ENCODE results near the gene HNRNPD. TPM values are rescaled to one million over a fixed set of nuclear protein-coding genes. Genes with fewer than 3 reads are reported as not detected.

HNRNPD gene
- total and polyA plus RNA-seq, 2 donors (not counting 3 experiments of a cell fraction or from before 2014, with no cell fraction given), result 91.3 to 363 TPM

DNA sequence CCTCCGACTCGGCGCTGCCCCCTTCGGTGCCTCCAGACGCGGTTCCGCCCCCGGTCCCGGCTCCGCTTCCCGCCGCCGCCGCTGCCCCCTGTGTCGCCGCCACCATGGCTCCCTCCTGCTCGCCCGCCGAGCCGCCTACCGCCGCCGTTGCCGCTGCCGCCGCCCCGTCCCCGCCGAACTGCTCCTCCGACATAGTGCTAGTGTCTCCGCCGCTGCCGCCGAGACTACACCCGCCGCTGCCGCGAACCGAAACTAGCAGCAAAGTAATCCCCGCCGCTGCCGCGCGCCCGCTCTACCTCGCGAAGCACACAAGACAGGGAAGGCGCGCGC lies 340 bp downstream of the HNRNPD start:
- intact Hi-C loops (cut with micrococcal nuclease) (loop anchor here (2.0 kb wide), 1 partner anchor 21 kb away; no protein-coding TSS in a partner anchor), dilution Hi-C loops (cut with MboI; ENCODE audit: extremely low pct_ligation_motif_present, low sequenced_read_pairs) (no loop called here)
- Histone ChIP-seq H3K4me1 (ENCODE audit: control insufficient read depth, extremely low read depth, insufficient read depth, low read length) (peaks cover 35% of the 10 kb centered on the region), H3K27ac (ENCODE audit: insufficient read depth, low read depth, low read length) (peak overlapping the region; percentile 91), H3K9me3 (replicated peaks; ENCODE audit: control insufficient read depth, insufficient read depth, low read length) (no peaks in the 10 kb centered on the region), H3K4me2 (ENCODE audit: insufficient read depth, low read length) (no peak overlapping the region), H3K36me3 (ENCODE audit: control insufficient read depth in 2 of 2, extremely low read depth in 1 of 2, insufficient read depth in 2 of 2, low read length in 2 of 2) (peaks cover 0 to under 1% of the 10 kb centered on the region in 2 experiments), H3K79me2 (ENCODE audit: control insufficient read depth, insufficient read depth, low read length) (peaks cover 75% of the 10 kb centered on the region), H2AFZ (ENCODE audit: low read depth, low read length) (peak overlapping the region; percentile 69), H3K27me3 (ENCODE audit: control insufficient read depth in 2 of 2, insufficient read depth in 2 of 2, low read length in 2 of 2) (no peaks in the 10 kb centered on the region), H3K9ac (replicated peaks; ENCODE audit: extremely low read depth, insufficient read depth, low read length) (peak overlapping the region; percentile 98), H3K4me3 (replicated peaks in 1 of 3; ENCODE audit: insufficient read depth in 1 of 3, low read depth in 1 of 3, low read length in 3 of 3) (peak overlapping the region; percentile 63 to 99 (median 81)), H3K9me1 (replicated peaks; ENCODE audit: control insufficient read depth, extremely low read depth, insufficient read depth, low read length) (no peaks in the 10 kb centered on the region), H4K20me1 (replicated peaks; ENCODE audit: control insufficient read depth, extremely low read depth, insufficient read depth, low read length) (peaks cover 21% of the 10 kb centered on the region)
- no peak for FAIRE-seq
- ChIA-PET CTCF (interaction anchor here (1.0 to 1.9 kb wide), 3 partner anchors 13 to 88 kb away, joined by 3 to 16 read pairs (median 6); no protein-coding TSS in a partner anchor), POLR2A (interaction anchor here (1.0 to 1.3 kb wide), 3 partner anchors 10 to 58 kb away, joined by 3 to 16 read pairs (median 4); partner anchors contain the start of gene HNRNPDL)
- TF ChIP-seq POLR2A (IDR thresholded peaks at IDR 0.05; ENCODE audit: low read depth, low read length), result peak; percentile 66
- no peak for TF ChIP-seq JUN (IDR thresholded peaks at IDR 0.05; ENCODE audit: borderline replicate concordance, insufficient read depth, insufficient read length, low read depth)
- TF ChIP-seq, protein P1, sequence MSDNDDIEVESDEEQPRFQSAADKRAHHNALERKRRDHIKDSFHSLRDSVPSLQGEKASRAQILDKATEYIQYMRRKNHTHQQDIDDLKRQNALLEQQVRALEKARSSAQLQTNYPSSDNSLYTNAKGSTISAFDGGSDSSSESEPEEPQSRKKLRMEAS (IDR thresholded peaks at IDR 0.05; ENCODE audit: insufficient read depth, insufficient read length), result no peak
- TF ChIP-seq FOS (IDR thresholded peaks at IDR 0.05; ENCODE audit: borderline replicate concordance, insufficient read depth, low read length), result no peak
- TF ChIP-seq MYC (IDR thresholded peaks at IDR 0.05; ENCODE audit: low read depth, low read length), result no peak
- BruUV-seq (replicated peaks), result no TSS peak
- DNase-seq (ENCODE audit: low read depth, low spot score), result no peak

DNA sequence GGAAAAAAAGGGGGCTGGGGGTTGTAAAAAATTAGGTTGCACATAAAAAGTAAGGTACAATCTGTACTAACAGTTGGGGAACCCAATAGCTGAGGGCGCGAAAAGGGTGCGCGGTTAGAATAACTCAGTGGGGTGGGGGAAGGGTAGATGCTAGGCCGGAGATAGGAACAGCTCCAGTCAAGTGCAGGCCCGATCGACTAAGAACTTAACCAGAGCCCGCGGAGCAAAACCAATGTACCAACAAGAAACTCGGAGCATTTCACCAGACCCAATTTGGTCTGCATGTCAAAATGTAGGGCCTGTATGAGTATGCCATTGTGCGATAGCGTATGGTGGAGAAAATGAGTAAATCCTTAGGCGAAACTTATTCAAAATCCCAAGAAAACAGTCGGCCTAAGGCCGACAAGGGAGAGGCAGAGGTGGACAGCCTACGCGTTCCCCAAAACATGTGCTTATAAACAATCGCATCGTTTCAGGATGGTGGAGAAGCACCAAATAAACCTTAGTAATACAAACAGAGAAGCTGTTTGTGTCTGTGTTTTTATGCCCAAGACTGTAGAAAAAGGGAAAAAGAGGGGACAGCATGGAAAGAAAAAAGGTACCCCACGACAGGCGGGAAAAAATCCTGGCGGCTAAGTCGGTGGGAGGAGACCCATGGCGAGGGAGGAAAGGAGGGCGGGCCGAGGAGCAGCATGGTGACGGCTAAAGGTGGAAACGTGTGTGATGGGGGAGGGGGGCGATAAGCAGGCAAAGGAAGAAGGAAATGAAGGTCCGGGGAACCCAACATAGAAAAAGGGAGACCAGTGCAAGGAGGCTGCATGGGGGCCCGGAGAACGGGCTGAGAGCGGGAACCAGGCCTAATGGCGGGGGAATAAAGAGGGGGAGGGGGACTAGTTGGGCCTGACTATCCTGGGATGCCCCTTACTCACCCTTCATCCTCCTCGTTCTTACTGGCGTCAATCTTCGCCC lies 990 bp downstream of the HNRNPD start:
- Histone ChIP-seq H2AFZ (ENCODE audit: low read depth, low read length) (no peak overlapping the region), H4K20me1 (replicated peaks; ENCODE audit: control insufficient read depth, extremely low read depth, insufficient read depth, low read length) (peaks cover 22% of the 10 kb centered on the region), H3K79me2 (ENCODE audit: control insufficient read depth, insufficient read depth, low read length) (peaks cover 82% of the 10 kb centered on the region), H3K27me3 (ENCODE audit: control insufficient read depth in 2 of 2, insufficient read depth in 2 of 2, low read length in 2 of 2) (no peaks in the 10 kb centered on the region), H3K36me3 (ENCODE audit: control insufficient read depth in 2 of 2, extremely low read depth in 1 of 2, insufficient read depth in 2 of 2, low read length in 2 of 2) (peaks cover 1 to 2% of the 10 kb centered on the region in 2 experiments), H3K4me2 (ENCODE audit: insufficient read depth, low read length) (peak overlapping the region; percentile 96), H3K4me1 (ENCODE audit: control insufficient read depth, extremely low read depth, insufficient read depth, low read length) (peaks cover 39% of the 10 kb centered on the region), H3K9me1 (replicated peaks; ENCODE audit: control insufficient read depth, extremely low read depth, insufficient read depth, low read length) (no peaks in the 10 kb centered on the region), H3K9me3 (replicated peaks; ENCODE audit: control insufficient read depth, insufficient read depth, low read length) (no peaks in the 10 kb centered on the region), H3K9ac (replicated peaks; ENCODE audit: extremely low read depth, insufficient read depth, low read length) (peak overlapping the region; percentile 98), H3K4me3 (replicated peaks in 1 of 3; ENCODE audit: insufficient read depth in 1 of 3, low read depth in 1 of 3, low read length in 3 of 3) (peak overlapping the region; percentile 63 to 99 (median 81)), H3K27ac (ENCODE audit: insufficient read depth, low read depth, low read length) (peak overlapping the region; percentile 91)
- BruUV-seq (replicated peaks), result TSS peak; percentile 33
- DNase-seq (ENCODE audit: low read depth, low spot score), result peak; percentile 65
- intact Hi-C loops (cut with micrococcal nuclease) (loop anchor here (2.0 kb wide), 1 partner anchor 20 kb away; no protein-coding TSS in a partner anchor), dilution Hi-C loops (cut with MboI; ENCODE audit: extremely low pct_ligation_motif_present, low sequenced_read_pairs) (no loop called here)
- peak; percentile 48 for FAIRE-seq
- POLR2A ChIA-PET, result no interaction called here
- CTCF ChIA-PET, result interaction anchor here (1.1 to 4.2 kb wide), 2 partner anchors 12 to 56 kb away, joined by 5 to 27 read pairs; no protein-coding TSS in a partner anchor
- TF ChIP-seq POLR2A (IDR thresholded peaks at IDR 0.05; ENCODE audit: low read depth, low read length) (no peak), EZH2 (IDR thresholded peaks at IDR 0.05; ENCODE audit: borderline replicate concordance, low read depth, low read length, severe bottlenecking) (no peak), JUN (IDR thresholded peaks at IDR 0.05; ENCODE audit: borderline replicate concordance, insufficient read depth, insufficient read length, low read depth) (no peak), GATA2 (IDR thresholded peaks at IDR 0.05; ENCODE audit: insufficient read depth, insufficient read length, low read depth, low read length) (no peak), MYC (IDR thresholded peaks at IDR 0.05; ENCODE audit: low read depth, low read length) (peak; percentile 92), FOS (IDR thresholded peaks at IDR 0.05; ENCODE audit: borderline replicate concordance, insufficient read depth, low read length) (no peak), POLR2AphosphoS5 (IDR thresholded peaks at IDR 0.05; ENCODE audit: insufficient read depth, low read depth, low read length) (peak; percentile 12)
- TF ChIP-seq, protein P2, sequence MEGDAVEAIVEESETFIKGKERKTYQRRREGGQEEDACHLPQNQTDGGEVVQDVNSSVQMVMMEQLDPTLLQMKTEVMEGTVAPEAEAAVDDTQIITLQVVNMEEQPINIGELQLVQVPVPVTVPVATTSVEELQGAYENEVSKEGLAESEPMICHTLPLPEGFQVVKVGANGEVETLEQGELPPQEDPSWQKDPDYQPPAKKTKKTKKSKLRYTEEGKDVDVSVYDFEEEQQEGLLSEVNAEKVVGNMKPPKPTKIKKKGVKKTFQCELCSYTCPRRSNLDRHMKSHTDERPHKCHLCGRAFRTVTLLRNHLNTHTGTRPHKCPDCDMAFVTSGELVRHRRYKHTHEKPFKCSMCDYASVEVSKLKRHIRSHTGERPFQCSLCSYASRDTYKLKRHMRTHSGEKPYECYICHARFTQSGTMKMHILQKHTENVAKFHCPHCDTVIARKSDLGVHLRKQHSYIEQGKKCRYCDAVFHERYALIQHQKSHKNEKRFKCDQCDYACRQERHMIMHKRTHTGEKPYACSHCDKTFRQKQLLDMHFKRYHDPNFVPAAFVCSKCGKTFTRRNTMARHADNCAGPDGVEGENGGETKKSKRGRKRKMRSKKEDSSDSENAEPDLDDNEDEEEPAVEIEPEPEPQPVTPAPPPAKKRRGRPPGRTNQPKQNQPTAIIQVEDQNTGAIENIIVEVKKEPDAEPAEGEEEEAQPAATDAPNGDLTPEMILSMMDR (IDR thresholded peaks at IDR 0.05; ENCODE audit: extremely low read depth in 1 of 2, insufficient read depth in 1 of 2, low read depth in 1 of 2, low read length in 2 of 2), result no peak
- TF ChIP-seq, protein P1 (IDR thresholded peaks at IDR 0.05; ENCODE audit: insufficient read depth, insufficient read length), result no peak

Data from endothelial cell of umbilical vein (primary cell).